Measurements from ENCODE around the gene PSEN2.

Gene PSEN2

DNA sequence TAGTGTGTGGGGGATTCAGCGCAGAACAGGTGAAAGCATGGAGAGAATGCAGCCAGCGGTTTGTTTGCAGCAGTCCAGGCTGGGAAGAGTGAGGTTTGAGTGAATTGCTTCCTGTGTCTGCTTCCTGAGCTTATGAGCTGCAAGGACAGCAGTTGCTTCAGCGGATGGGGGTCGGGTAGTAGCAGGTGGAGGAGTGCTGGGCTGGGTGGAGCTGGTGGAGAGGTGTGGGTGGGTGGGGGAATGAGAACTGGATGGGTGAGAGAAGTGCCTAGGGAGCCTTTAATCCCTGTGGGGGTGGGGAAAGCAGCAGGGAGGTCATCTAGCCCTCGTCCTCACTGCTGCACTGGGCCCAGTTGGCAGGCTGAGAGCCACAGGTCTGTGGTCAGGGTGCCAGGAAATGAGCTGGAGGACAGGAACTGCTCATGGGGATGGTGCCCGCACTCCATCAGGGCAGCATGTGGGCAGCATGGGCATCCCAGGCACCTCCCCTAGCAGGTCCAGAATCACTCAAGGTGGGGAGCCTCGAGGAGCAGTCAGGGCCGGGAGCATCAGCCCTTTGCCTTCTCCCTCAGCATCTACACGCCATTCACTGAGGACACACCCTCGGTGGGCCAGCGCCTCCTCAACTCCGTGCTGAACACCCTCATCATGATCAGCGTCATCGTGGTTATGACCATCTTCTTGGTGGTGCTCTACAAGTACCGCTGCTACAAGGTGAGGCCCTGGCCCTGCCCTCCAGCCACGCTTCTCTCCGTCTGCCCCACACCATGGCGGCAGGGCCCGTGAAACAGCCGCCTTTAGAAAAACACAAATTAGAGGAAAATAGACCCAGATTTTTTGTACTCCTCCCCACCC lies 14.8 kb downstream of the PSEN2 start:
- H3K27me3 ChIP-seq (replicated peaks; ENCODE audit: control insufficient read depth, insufficient read depth, low read length): no peaks in the 10 kb centered on the region
- TF ChIP-seq, protein P1, sequence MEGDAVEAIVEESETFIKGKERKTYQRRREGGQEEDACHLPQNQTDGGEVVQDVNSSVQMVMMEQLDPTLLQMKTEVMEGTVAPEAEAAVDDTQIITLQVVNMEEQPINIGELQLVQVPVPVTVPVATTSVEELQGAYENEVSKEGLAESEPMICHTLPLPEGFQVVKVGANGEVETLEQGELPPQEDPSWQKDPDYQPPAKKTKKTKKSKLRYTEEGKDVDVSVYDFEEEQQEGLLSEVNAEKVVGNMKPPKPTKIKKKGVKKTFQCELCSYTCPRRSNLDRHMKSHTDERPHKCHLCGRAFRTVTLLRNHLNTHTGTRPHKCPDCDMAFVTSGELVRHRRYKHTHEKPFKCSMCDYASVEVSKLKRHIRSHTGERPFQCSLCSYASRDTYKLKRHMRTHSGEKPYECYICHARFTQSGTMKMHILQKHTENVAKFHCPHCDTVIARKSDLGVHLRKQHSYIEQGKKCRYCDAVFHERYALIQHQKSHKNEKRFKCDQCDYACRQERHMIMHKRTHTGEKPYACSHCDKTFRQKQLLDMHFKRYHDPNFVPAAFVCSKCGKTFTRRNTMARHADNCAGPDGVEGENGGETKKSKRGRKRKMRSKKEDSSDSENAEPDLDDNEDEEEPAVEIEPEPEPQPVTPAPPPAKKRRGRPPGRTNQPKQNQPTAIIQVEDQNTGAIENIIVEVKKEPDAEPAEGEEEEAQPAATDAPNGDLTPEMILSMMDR (IDR thresholded peaks at IDR 0.05; ENCODE audit: insufficient read depth, low read length, poor library complexity, severe bottlenecking): no peak
- no peak for DNase-seq (ENCODE audit: extremely low read depth, insufficient read length)
- no peak overlapping the region for H3K4me3 ChIP-seq (replicated peaks; ENCODE audit: low read depth, low read length)
- peaks cover 6% of the 10 kb centered on the region for H3K36me3 ChIP-seq (ENCODE audit: control insufficient read depth, insufficient read depth, low read length)

DNA sequence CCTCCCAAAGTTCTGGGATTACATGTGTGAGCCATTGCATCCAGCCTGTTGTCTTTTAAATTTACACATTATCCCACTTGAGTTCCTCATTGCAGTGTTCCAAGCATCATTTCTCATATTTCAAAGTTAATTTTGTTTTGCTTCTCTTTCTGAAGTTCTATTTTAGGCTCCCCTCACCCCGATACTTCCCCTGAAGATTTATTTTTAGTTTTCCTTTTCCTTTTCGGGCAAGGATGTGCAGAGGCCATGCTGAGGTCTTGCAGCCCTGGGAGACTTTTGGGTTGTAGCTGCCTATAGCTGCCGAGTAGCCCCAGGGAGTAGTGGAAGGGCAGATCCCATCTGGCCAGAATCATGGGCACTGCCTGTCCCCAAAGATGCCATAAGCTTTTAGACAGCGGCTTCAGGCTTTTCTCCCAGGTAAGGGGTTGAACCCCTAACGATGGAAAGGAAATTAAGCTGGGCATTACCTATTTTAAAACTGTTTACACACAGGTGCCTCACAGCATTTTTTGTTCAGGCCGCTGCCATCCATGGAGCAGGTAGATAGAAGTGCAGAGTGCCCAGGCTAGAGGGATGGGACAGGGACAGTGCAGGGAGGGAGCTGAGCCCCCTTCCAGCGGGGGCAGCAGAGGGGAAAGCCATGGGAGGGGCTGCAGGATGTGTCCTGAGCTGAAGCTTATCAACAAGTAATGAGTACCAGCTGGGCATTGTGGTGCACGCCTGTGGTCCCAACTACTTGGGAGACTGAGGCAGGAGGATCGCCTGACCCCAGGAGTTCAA lies 15.9 kb downstream of the PSEN2 start:
- TF ChIP-seq, protein P1 (IDR thresholded peaks at IDR 0.05; ENCODE audit: insufficient read depth, low read length, poor library complexity, severe bottlenecking): no peak
- Histone ChIP-seq H3K4me3 (replicated peaks; ENCODE audit: low read depth, low read length) (no peak overlapping the region), H3K36me3 (ENCODE audit: control insufficient read depth, insufficient read depth, low read length) (peaks cover 4% of the 10 kb centered on the region), H3K27me3 (replicated peaks; ENCODE audit: control insufficient read depth, insufficient read depth, low read length) (no peaks in the 10 kb centered on the region)
- no peak for DNase-seq (ENCODE audit: extremely low read depth, insufficient read length)

DNA sequence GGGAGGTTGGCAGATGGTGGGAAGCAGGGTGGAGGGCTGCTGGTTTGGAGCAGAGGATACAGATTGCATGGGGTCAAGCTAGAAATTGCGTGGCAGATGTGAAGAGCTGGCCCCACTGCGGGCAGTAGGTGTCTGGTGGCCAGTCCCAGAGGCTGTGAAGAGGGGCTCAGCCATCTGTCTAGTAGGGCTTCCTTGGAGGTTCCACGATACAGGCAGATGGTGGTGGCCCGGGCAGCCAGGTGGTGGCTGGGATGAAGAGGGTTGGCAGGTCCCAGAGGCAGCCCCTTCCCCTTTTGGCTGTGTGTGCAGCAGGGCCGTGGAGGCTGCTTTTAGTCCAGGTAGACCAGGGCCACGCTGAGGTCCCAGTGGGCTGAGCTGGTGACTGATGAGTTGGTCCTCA lies 16.6 kb downstream of the PSEN2 start:
- Histone ChIP-seq H3K4me3 (replicated peaks; ENCODE audit: low read depth, low read length) (no peak overlapping the region), H3K27me3 (replicated peaks; ENCODE audit: control insufficient read depth, insufficient read depth, low read length) (no peaks in the 10 kb centered on the region), H3K36me3 (ENCODE audit: control insufficient read depth, insufficient read depth, low read length) (peaks cover 4% of the 10 kb centered on the region)
- TF ChIP-seq, protein P1 (IDR thresholded peaks at IDR 0.05; ENCODE audit: insufficient read depth, low read length, poor library complexity, severe bottlenecking): no peak
- DNase-seq (ENCODE audit: extremely low read depth, insufficient read length): no peak

DNA sequence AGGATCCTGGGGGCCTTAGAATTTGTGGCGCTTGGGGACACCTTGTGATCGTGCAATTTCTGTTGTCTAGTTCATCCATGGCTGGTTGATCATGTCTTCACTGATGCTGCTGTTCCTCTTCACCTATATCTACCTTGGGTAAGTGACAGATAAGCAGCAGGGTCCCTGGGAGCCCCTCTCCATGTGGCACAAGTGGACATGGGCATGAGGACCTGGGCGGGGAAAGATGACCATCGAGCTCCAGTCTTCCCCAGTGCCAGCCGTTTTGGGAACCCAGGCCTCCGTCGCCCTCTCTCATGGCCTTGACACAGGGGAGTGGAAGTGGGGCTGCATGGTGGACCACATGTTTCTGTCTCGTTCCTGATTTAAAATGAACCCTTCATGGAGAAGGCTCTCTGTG lies 17.6 kb downstream of the PSEN2 start:
- DNase-seq (ENCODE audit: extremely low read depth, insufficient read length): no peak
- peaks cover 7% of the 10 kb centered on the region for H3K36me3 ChIP-seq (ENCODE audit: control insufficient read depth, insufficient read depth, low read length)
- no peak overlapping the region for H3K4me3 ChIP-seq (replicated peaks; ENCODE audit: low read depth, low read length)
- no peaks in the 10 kb centered on the region for H3K27me3 ChIP-seq (replicated peaks; ENCODE audit: control insufficient read depth, insufficient read depth, low read length)
- TF ChIP-seq, protein P1 (IDR thresholded peaks at IDR 0.05; ENCODE audit: insufficient read depth, low read length, poor library complexity, severe bottlenecking): no peak

DNA sequence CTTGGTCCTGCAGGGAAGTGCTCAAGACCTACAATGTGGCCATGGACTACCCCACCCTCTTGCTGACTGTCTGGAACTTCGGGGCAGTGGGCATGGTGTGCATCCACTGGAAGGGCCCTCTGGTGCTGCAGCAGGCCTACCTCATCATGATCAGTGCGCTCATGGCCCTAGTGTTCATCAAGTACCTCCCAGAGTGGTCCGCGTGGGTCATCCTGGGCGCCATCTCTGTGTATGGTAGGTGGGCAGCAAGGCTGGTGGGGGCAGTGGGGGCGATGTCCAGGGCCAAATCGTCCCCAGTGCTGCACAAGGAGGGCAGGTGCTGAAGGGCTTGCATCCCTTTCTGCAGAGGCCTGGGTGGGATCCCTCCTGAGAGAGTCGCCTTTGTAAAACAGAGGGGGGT lies 18.4 kb downstream of the PSEN2 start:
- no peak for DNase-seq (ENCODE audit: extremely low read depth, insufficient read length)
- Histone ChIP-seq H3K36me3 (ENCODE audit: control insufficient read depth, insufficient read depth, low read length) (peaks cover 7% of the 10 kb centered on the region), H3K4me3 (replicated peaks; ENCODE audit: low read depth, low read length) (no peak overlapping the region), H3K27me3 (replicated peaks; ENCODE audit: control insufficient read depth, insufficient read depth, low read length) (no peaks in the 10 kb centered on the region)
- TF ChIP-seq, protein P1 (IDR thresholded peaks at IDR 0.05; ENCODE audit: insufficient read depth, low read length, poor library complexity, severe bottlenecking): no peak
